Measurements from ENCODE around the gene ASCL3. TPM values are rescaled to one million over a fixed set of nuclear protein-coding genes. Genes with fewer than 3 reads are reported as not detected.

The ASCL3 gene
- total RNA-seq, 1 experiment from 2014 or later, result not detected

DNA sequence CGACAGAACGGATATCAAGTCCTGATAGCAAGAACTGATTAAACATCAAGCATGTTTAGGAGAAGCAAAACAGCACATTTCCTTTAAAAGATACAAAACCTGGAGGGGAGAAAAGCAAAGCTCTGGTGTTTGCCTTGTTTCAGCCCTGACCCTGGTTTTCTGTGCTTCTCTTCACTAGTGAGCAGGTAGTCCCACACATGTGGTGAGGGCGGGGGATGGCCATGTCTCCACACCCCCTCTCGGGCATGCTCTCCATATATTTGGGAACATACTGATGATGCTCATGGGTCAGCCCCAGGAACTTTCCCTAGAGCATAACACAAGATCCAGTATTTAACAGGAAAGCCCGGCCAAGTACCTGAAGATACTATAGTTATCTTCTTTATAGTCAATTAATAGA lies 20.1 kb downstream of the ASCL3 start:
- H3K36me3 ChIP-seq (ENCODE audit: control insufficient read depth, insufficient read depth, low read length), result no peaks in the 10 kb centered on the region
- peaks cover 15% of the 10 kb centered on the region for H3K36me3 Mint-ChIP-seq (ENCODE audit: insufficient read depth, unreplicated experiment)
- H3K27me3 Mint-ChIP-seq (ENCODE audit: insufficient read depth, unreplicated experiment), result no peaks in the 10 kb centered on the region
- peaks cover 6% of the 10 kb centered on the region for H3K4me1 Mint-ChIP-seq (ENCODE audit: low read depth, unreplicated experiment)
- no peak overlapping the region for H3K27ac Mint-ChIP-seq (ENCODE audit: unreplicated experiment)
- no TSS peak for BruUV-seq (replicated peaks)
- no peak overlapping the region for H3K4me3 ChIP-seq (ENCODE audit: low read depth, low read length)
- no peak for DNase-seq
- no peak overlapping the region for H3K4me3 Mint-ChIP-seq (ENCODE audit: unreplicated experiment)
- no peaks in the 10 kb centered on the region for H3K27me3 ChIP-seq (replicated peaks; ENCODE audit: control insufficient read depth, insufficient read depth, low read length)
- TF ChIP-seq, protein P1, sequence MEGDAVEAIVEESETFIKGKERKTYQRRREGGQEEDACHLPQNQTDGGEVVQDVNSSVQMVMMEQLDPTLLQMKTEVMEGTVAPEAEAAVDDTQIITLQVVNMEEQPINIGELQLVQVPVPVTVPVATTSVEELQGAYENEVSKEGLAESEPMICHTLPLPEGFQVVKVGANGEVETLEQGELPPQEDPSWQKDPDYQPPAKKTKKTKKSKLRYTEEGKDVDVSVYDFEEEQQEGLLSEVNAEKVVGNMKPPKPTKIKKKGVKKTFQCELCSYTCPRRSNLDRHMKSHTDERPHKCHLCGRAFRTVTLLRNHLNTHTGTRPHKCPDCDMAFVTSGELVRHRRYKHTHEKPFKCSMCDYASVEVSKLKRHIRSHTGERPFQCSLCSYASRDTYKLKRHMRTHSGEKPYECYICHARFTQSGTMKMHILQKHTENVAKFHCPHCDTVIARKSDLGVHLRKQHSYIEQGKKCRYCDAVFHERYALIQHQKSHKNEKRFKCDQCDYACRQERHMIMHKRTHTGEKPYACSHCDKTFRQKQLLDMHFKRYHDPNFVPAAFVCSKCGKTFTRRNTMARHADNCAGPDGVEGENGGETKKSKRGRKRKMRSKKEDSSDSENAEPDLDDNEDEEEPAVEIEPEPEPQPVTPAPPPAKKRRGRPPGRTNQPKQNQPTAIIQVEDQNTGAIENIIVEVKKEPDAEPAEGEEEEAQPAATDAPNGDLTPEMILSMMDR (IDR thresholded peaks at IDR 0.05; ENCODE audit: insufficient read depth in 1 of 2, low read depth in 1 of 2, low read length in 1 of 2, severe bottlenecking in 1 of 2, unreplicated experiment in 1 of 2), result no peak
- H3K4me1 ChIP-seq, result no peaks in the 10 kb centered on the region
- H3K9me3 Mint-ChIP-seq (ENCODE audit: unreplicated experiment), result no peaks in the 10 kb centered on the region
- CTCF ChIA-PET, result no interaction called here
- POLR2A ChIA-PET, result no interaction called here
- no peaks in the 10 kb centered on the region for H3K9me3 ChIP-seq
- intact Hi-C loops (cut with micrococcal nuclease; ENCODE audit: unreplicated experiment), result no loop called here

DNA sequence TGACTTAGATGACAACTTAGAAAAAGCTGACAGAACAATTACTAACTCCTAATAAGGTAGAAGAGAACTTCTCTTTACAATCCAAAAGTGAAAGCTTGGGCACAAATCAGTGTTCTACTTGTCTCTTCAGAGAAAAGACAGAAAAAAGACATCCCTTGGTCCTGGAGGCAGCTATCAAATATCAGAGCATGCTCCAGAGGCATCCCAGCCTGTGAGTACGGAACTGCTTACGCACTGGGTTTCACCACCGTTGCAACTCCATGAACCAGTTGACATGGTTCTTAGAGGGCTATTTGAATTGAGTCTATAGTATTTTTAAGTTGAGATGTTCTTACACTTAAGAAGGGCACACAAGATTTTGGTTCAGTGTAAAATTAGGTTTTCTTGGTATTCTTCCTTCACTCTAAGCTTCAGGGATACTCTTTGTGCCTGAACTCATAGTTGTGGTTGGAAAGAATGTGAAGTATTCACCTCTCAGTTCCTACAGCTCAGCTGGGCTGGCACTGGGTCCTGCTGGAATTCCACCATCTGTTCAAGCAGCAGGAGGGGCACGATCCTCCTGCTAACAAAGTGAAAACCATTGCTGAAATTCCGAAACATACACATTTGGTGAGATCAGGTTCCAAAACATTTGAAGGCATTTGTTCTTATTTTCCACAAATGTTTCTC lies 25.5 kb downstream of the ASCL3 start:
- Histone ChIP-seq H3K9me3 (no peaks in the 10 kb centered on the region), H3K4me3 (ENCODE audit: low read depth, low read length) (no peak overlapping the region), H3K36me3 (ENCODE audit: control insufficient read depth, insufficient read depth, low read length) (0 out of 2 replicates have a peak, but pooled peaks cover 2% of the 10 kb centered on the region), H3K27me3 (replicated peaks; ENCODE audit: control insufficient read depth, insufficient read depth, low read length) (no peaks in the 10 kb centered on the region), H3K4me1 (no peaks in the 10 kb centered on the region)
- no peaks in the 10 kb centered on the region for H3K27me3 Mint-ChIP-seq (ENCODE audit: insufficient read depth, unreplicated experiment)
- peaks cover 40% of the 10 kb centered on the region for H3K36me3 Mint-ChIP-seq (ENCODE audit: insufficient read depth, unreplicated experiment)
- peaks cover 12% of the 10 kb centered on the region for H3K4me1 Mint-ChIP-seq (ENCODE audit: low read depth, unreplicated experiment)
- peak overlapping the region; percentile 35 for H3K27ac Mint-ChIP-seq (ENCODE audit: unreplicated experiment)
- POLR2A ChIA-PET, result no interaction called here
- intact Hi-C loops (cut with micrococcal nuclease; ENCODE audit: unreplicated experiment), result loop anchor here (2.0 kb wide), 1 partner anchor 18 kb away; no protein-coding TSS in a partner anchor
- CTCF ChIA-PET, result interaction anchor here (1.1 to 1.2 kb wide), 2 partner anchors 42 to 220 kb away, joined by 3 to 7 read pairs; no protein-coding TSS in a partner anchor
- TF ChIP-seq, protein P1 (IDR thresholded peaks at IDR 0.05; ENCODE audit: insufficient read depth in 1 of 2, low read depth in 1 of 2, low read length in 1 of 2, severe bottlenecking in 1 of 2, unreplicated experiment in 1 of 2), result no peak
- DNase-seq, result peak in 1 of 2 experiments; percentile 34
- H3K4me3 Mint-ChIP-seq (ENCODE audit: unreplicated experiment), result no peak overlapping the region
- H3K9me3 Mint-ChIP-seq (ENCODE audit: unreplicated experiment), result no peaks in the 10 kb centered on the region
- BruUV-seq (replicated peaks), result no TSS peak

DNA sequence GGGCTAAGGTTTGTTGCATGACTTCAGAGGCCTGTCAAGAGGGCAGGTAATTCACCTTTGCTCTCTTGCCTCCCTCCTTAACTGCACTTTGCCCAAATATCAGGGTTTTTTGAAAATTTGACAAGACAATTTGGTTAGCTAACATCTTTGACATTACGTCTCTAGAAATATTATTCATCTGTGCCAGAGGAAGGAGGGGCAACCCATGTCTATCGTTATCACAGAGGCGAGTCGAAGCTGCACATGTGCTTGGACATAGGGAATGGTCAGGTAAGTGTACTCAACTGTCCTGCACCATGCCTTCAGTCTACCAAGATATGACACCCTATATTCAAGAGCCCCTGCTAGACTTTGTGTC lies 28.2 kb downstream of the ASCL3 start:
- peaks cover 32% of the 10 kb centered on the region for H3K36me3 Mint-ChIP-seq (ENCODE audit: insufficient read depth, unreplicated experiment)
- no peak overlapping the region for H3K27ac Mint-ChIP-seq (ENCODE audit: unreplicated experiment)
- ChIA-PET POLR2A (no interaction called here), CTCF (interaction anchor here (1.0 to 2.4 kb wide), 5 partner anchors 21 to 223 kb away, joined by 3 to 42 read pairs (median 6); partner anchors contain the start of gene ASCL3)
- no peak overlapping the region for H3K4me3 ChIP-seq (ENCODE audit: low read depth, low read length)
- H3K4me1 Mint-ChIP-seq (ENCODE audit: low read depth, unreplicated experiment), result peaks cover 12% of the 10 kb centered on the region
- H3K4me1 ChIP-seq, result no peaks in the 10 kb centered on the region
- H3K36me3 ChIP-seq (ENCODE audit: control insufficient read depth, insufficient read depth, low read length), result 0 out of 2 replicates have a peak, but pooled peaks cover 2% of the 10 kb centered on the region
- TF ChIP-seq, protein P1 (IDR thresholded peaks at IDR 0.05; ENCODE audit: insufficient read depth in 1 of 2, low read depth in 1 of 2, low read length in 1 of 2, severe bottlenecking in 1 of 2, unreplicated experiment in 1 of 2), result peak in 1 of 2 experiments; percentile 1
- no peaks in the 10 kb centered on the region for H3K27me3 Mint-ChIP-seq (ENCODE audit: insufficient read depth, unreplicated experiment)
- no peaks in the 10 kb centered on the region for H3K9me3 ChIP-seq
- no peak for DNase-seq
- intact Hi-C loops (cut with micrococcal nuclease; ENCODE audit: unreplicated experiment), result loop anchor here (1.0 to 5.0 kb wide), 4 partner anchors 45 to 1437 kb away; no protein-coding TSS in a partner anchor
- no peaks in the 10 kb centered on the region for H3K27me3 ChIP-seq (replicated peaks; ENCODE audit: control insufficient read depth, insufficient read depth, low read length)
- H3K4me3 Mint-ChIP-seq (ENCODE audit: unreplicated experiment), result no peak overlapping the region
- no TSS peak for BruUV-seq (replicated peaks)
- no peaks in the 10 kb centered on the region for H3K9me3 Mint-ChIP-seq (ENCODE audit: unreplicated experiment)
